PFSK-1 (cell line): ENCODE measurements around the gene POU2AF1.

Source experiments
- FOXP2 ChIP-seq: optimal IDR thresholded peaks from 2 replicates; pipeline ENCODE3; 2011; ENCODE audit warnings: borderline replicate concordance, control low read depth, inconsistent platforms; ENCODE audit not compliant: insufficient read depth; ENCODE audit errors: extremely low read length, extremely low read depth
- POLR2AphosphoS5 ChIP-seq: IDR thresholded peaks from 2 replicates; pipeline ENCODE4 v1.6.1; 2012; ENCODE audit warnings: low read depth, mild to moderate bottlenecking, control low read depth, low read length, moderate library complexity
- SIN3A ChIP-seq: IDR thresholded peaks from 2 replicates; pipeline ENCODE4 v1.6.1; 2012; ENCODE audit warnings: mild to moderate bottlenecking, low read length, moderate library complexity, borderline replicate concordance; ENCODE audit not compliant: insufficient read depth
- TAF1 ChIP-seq: IDR thresholded peaks from 2 replicates; pipeline ENCODE4 v1.6.1; 2012; ENCODE audit warnings: low read length, control low read depth, borderline replicate concordance; ENCODE audit not compliant: insufficient read depth
- TF ChIP-seq, protein P1 (sequence below), 2 experiments: IDR thresholded peaks; 2 replicates each; pipeline versions ENCODE4 v1.6.1 to v1.8.0; 2011 to 2012; ENCODE audit warnings: low read depth in 2 of 2, low read length in 2 of 2, control low read depth in 1 of 2, inconsistent platforms in 1 of 2, mild to moderate bottlenecking in 1 of 2, moderate library complexity in 1 of 2; ENCODE audit not compliant: insufficient read depth in 1 of 2

POU2AF1 gene

DNA sequence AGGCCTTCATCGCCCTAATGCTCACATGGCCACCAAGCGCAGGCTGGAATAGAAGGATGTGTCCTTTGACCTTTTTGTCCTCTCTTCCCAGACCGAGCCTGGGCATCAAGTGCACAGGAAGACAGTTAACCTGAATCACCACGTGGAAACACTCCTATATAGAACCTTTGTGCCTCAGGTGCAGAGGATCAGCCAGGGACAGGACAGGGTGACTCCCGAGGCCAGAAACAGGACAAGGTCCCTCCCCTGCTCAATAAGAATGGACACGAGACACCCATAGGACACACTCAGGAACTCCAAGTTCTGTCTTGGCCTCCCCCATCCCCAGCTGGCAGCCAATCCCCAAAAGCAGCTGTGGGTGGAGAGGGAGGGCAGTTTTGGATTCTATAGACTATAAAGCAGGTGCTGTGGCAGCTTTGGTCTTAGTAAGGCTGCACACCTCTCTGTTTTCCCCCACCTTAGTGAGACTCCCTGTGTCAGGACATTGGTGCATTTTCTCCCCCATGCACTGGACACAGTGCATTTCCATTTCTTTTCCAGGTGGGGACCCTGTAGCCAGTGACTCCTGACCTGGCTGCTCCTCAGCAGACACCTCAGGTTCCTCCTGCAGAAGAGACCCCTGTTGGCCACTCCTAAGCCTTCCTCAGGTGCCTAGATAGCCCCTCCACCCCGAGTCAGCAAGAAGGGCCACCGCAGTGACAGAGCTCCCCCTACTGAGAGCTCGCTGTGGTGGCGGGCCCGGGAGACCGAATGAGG lies 43.6 kb upstream of the POU2AF1 start:
- TF ChIP-seq POLR2AphosphoS5 (no peak), SIN3A (no peak), TAF1 (no peak), FOXP2 (no peak)
- TF ChIP-seq, protein P1, sequence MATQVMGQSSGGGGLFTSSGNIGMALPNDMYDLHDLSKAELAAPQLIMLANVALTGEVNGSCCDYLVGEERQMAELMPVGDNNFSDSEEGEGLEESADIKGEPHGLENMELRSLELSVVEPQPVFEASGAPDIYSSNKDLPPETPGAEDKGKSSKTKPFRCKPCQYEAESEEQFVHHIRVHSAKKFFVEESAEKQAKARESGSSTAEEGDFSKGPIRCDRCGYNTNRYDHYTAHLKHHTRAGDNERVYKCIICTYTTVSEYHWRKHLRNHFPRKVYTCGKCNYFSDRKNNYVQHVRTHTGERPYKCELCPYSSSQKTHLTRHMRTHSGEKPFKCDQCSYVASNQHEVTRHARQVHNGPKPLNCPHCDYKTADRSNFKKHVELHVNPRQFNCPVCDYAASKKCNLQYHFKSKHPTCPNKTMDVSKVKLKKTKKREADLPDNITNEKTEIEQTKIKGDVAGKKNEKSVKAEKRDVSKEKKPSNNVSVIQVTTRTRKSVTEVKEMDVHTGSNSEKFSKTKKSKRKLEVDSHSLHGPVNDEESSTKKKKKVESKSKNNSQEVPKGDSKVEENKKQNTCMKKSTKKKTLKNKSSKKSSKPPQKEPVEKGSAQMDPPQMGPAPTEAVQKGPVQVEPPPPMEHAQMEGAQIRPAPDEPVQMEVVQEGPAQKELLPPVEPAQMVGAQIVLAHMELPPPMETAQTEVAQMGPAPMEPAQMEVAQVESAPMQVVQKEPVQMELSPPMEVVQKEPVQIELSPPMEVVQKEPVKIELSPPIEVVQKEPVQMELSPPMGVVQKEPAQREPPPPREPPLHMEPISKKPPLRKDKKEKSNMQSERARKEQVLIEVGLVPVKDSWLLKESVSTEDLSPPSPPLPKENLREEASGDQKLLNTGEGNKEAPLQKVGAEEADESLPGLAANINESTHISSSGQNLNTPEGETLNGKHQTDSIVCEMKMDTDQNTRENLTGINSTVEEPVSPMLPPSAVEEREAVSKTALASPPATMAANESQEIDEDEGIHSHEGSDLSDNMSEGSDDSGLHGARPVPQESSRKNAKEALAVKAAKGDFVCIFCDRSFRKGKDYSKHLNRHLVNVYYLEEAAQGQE (IDR thresholded peaks at IDR 0.05; ENCODE audit: insufficient read depth in 1 of 2, low read depth in 2 of 2, low read length in 2 of 2): no peak

DNA sequence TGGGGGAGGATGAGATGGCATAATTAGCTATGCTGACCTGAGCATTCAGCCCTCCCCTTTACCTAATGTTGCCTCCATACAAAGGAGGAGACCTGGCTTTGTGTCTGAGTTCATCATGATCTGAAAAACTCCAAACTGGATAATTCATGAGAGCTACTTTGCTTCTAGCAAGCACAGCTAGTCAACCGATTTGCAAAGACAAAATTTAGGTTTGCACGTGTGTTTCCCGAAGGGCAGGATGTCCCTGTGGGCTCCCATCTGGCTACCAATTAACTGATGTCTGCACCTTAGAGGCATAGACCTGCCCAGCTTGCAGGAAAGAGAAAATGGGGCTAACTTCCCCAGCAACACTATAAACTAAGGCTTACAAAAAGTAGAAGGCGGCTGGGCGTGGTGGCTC lies 42.2 kb upstream of the POU2AF1 start:
- TF ChIP-seq SIN3A (no peak), FOXP2 (no peak), TAF1 (no peak), POLR2AphosphoS5 (no peak)
- TF ChIP-seq, protein P1 (IDR thresholded peaks at IDR 0.05; ENCODE audit: insufficient read depth in 1 of 2, low read depth in 2 of 2, low read length in 2 of 2): no peak

DNA sequence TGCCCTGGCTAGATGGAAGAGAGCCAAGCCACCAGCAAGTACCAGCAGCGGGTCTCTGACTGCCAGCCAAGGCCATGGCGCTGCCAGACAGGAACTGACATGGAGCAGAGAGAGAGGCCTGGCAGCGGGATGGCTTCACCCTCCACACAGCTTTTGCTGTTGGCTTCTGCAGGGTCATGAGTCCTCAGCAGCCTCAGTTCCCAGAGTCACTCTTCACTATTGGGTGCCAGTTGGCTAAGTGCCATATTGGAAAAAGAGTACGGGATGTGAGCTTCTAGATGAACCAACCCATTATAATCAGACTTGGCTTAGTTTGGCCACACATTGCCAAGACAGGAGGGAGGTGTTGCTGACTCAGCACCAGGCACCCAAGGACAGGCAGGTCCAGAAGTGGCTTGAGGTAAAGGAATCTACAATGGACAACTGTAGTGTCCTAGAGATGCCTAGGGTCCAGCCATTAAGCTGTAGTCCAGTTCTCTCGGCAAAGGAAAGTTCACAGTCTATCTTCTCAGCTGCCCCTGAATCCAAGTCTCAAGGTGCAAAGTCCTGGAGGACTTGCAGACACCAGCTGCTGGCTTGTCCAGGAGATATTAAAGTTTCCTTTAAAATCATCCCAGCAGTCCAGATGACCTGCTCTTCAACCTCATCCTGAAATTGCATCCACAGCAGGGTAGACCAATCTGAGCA lies 40.7 kb upstream of the POU2AF1 start:
- TF ChIP-seq SIN3A (no peak), FOXP2 (no peak), POLR2AphosphoS5 (no peak), TAF1 (no peak)
- TF ChIP-seq, protein P1 (IDR thresholded peaks at IDR 0.05; ENCODE audit: insufficient read depth in 1 of 2, low read depth in 2 of 2, low read length in 2 of 2): no peak

DNA sequence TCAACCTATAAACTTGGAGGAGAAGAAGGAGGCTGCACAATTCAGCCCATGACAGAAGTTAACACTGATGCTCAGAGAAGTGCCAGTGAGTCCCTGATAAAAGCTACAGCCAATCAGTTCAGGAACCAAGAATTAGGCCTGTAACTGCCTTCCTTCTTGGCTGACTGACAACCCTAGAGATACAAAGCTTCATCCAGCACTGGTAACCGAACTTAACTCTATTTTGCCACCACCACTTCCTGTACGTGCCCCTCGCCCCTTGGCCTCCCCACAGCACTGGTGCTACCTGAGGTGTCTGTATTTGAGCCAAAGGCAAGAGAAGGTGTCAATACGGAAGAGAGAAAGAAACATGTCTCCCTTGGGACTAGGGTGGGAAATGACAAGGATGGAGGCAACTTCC lies 40.1 kb upstream of the POU2AF1 start:
- TF ChIP-seq, protein P1 (IDR thresholded peaks at IDR 0.05; ENCODE audit: insufficient read depth in 1 of 2, low read depth in 2 of 2, low read length in 2 of 2): no peak
